Dedifferentiated amniotic fluid mesenchymal stem cell (primary cell): Measurements from ENCODE around the gene LRCH4.

Experiments
- DNase-seq: peaks from one replicate; pipeline ENCODE4 v3.0.0-alpha.2; 2016; ENCODE audit errors: extremely low spot score

LRCH4 gene

DNA sequence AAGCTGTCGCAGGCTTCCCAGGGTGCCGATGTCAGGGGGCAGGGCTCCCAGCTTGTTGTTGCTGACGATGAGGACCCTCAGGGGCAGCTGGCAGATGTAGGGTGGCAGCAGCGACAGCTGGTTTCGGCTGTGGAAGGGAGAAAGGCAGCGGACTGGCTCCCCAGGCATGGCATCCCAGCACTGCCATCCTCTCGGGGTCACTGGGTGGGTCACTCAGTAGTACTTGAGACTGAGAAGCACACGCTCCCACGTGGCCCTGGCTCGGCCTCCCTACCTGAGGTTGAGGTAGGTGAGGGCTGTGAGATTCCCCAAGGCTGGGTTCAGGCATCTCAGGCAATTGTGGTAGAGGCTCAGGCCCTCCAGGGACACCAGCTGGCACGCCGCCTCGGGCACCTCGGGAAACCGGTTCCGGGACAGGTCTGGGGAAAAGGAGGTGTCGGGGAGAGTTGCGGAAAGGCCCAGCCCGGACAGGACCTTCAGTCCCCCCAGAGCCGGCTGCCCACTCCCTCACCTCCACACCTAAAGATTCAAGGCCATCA lies 3.8 kb downstream of the LRCH4 start:
- DNase-seq: no peak

- DNase-seq: no peak
Observed at GRCh38 chr7:100580466-100581283, 5.3 kb downstream of the LRCH4 start.

- no peak for DNase-seq
Observed at GRCh38 chr7:100578246-100579183, 7.4 kb downstream of the LRCH4 start.

DNA sequence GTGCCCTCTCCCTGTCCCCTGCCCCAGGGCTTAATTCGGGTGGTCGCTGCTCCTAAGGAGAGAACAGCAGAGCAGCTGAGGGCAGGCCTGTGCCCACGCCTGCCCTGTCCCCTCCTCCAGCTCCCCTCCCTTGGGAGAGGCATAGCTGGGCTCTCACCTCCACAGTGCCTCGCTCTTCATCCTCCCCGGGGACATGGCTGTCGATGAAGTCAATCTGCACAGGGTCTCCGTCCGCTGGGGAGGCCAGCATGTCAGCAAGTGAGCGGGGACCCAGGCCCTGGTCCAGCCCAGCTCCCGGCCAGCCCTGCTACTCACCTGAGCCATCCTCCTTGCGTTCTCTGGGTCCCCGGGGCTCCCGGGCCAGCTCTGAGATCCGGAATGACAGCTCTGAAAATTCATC lies 8.4 kb downstream of the LRCH4 start:
- no peak for DNase-seq

DNA sequence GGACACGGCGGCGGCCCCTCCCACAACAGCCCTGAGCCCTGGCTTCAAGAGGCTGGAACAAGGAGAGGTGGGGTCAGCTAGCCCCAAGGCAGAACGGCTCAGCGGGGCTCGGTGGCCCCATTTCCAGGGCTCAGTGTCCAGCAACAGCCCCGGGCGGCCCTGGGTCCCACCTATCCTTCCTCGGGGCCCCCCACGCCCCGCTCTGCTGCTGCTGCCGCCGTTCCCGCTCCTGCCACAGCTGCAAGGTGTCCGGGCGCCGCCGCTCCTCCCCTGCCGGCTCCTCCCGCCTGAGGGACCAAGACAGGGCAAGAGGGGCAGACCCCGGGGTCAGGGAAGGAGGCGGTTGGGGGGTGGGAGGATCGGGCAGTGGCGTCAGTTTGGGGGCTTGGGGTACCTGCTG lies 8.8 kb downstream of the LRCH4 start:
- DNase-seq: no peak

DNA sequence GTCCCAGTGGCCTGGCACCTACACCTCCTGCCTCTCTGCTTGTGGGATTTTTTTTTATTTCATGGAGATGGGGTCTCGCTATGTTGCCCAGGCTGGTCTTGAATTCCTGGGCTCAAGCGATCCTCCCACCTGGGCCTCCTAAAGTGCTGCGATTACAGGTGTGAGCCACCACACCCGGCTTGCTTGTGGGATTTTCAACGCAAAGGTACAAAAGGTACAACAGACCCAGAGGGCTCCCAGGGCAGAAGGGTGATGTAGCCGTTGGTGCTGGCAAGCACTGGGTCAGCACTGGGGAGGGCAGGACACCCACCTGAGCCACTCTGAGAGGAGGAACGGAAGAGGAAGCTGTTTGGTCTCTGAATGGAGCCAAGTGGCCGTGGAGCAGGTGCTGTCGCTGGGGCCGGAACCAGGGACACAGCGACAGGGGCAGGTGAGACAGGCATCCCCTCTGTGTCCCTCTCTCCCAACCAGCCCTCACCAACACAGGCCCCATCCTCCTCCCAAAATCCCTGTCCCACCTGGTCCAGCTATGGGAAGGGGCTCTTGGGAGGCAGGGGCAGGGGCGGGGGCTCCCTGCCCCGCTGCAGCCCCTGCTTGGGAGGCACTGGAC lies 9.4 kb downstream of the LRCH4 start:
- no peak for DNase-seq

DNA sequence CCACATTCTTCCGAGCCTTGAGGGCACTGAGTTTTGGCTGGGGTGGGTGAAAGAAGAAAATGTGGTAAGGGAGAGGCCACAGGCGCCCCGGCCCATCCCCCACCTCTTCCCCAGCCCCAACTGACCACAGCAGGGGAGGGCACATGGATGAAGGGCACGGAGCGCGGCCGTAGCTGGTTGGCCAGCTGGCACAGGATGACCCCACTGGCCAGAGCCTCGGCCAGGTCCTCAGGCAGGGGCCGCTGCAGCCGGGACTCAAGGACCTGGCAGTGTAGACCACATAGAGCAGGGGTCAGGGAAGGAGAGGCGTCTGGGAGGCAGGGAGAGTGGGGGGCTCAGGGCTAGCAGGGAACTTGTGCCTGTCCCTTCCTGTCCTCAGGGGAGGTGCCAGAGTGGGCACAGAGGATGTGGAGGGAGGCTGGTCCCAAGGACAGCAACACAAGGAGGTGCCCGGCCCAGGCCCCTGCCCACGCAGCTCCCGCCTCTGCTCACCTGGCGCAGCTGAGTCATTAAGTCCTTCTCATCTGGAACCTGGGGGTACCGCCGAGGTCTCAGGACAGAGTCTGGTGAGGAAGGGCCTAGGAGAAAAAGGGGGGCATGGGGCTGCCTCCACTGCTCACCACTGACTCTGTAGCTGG lies 10.1 kb downstream of the LRCH4 start:
- no peak for DNase-seq

DNA sequence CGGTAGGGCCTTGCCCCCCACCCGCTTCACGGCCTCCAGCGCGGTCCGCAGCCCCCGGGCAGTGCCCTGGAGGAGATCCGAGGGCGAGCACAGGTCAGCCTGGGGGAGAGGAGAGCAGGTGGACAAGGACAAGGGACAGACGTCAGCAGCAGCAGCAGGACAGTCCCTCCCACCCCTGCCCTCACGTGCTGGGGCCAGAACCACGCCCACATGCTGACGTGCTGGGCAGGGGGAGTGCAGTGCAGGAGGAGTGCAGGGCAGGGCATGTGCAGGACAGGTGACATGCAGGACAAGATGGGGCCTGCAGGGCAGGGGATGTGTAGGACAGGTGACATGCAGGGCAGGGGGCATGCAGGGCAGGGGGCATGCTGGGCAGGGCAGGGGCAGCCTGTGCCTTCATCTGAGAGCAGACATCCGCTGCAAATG lies 10.7 kb downstream of the LRCH4 start:
- no peak for DNase-seq

DNA sequence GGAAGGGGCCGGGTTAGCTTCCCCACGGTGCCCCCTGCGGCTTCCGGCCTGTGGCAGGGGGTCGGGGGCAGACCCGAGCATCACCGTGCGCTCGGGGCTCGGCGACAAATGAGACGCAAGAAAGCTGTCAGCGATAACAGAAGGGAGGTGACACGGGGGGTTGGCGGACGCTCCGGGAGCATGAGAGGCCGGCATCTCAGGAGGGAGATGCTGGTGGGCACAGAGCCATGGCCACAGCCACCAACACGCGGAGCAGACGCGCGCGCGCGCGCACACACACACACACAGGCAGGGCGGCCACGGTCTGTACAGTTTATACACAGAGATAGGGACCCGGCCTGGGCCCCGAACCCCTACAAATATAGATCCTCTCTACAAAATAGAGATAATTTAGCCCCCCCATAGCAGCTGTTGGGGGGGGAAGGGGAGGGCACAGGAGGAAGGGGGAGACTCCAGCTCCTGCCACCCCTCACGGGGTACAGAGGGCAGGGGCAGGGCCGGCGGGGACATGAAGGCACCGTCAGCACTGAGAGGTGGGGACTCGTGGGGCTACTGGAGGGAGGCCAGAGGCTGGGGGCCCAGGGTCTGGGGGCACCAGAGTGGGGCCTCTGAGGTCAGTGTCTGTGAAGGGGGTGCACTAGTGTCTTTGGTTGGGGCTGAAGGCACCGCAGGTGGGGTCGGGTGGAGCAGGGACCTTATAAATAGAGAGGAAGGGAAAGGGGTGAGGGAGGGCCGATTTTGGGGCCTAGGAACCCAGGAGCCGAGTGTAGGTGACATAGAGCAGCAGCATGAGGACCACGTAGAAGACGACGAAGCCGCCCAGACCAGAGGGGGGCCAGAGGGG lies 11.3 kb downstream of the LRCH4 start:
- no peak for DNase-seq

GRCh38 chr7:100573691-100574361 lies 12.1 kb downstream of the LRCH4 start, which contains the start of gene SAP25:
SAP25 (minus strand) TSS chr7:100573900; CDS start chr7:100573742, 158 bp downstream.
- DNase-seq: no peak

DNA sequence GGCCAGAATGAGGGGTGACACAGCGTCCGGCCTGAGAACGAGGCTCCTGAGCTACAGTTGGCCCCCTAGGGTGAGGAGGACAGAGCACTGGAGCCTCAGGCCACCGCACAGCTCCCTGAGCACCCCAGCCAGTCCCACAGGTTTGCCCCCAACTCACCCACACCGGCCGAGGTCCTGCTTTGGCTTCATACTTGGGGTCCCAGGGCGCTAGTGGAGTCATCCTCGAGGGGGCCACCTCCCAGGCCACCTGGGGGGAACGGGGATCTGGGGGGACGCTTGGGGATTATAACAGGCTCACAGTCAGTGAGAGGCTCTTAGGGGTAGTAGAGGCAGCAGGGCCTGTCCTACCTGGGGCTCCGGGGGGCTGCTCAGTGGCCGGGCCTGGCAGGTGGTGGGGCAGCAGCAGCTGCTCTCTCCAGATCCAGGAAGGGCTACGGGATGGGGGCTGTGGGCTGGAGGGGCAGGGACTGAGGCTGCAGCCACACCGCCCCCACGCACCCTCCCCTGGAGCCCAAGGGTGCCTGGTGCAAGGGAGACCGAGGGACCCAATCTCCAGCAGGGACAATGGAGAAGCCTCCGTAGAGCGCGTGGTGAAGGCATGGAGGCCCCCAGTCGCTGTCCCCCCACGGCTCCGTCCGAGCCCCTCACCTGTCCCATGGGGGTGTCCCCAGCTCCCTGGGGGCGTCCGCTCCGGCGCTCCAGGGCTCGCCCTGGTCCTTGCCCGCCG lies 12.8 kb downstream of the LRCH4 start:
- DNase-seq: no peak

DNA sequence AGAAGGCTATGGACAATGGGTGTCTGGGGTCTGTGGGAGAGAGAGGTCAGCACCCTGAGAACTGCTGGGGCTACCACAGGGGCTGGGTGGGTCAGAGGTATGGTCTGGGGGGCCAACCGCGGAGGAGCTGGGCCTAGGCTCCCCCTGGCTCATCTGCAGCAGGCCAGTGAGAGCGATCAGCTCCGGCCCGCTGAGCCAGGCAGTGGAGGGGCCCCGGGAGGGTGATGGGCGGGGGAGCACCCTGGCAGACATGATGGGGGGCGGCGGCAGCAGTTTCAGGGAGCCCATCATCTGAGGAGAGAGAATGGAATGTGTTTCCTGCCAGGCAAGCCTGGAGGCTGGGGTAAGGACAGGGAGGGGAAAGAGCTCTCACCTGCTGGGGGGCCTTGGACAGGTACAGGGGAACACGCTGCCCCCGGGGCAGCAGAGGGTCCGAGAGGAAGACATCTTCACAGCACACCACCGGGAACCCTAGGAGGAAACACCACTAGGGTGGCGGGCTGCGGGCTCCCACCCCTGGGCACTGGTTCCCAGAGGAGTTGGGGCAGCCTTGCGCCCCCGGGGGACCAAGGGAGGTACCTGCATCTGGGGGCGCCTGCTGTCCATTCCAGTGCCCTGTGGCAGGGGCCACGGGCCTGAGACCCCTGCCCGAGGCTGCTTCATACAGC lies 13.5 kb downstream of the LRCH4 start:
- no peak for DNase-seq

- no peak for DNase-seq
Observed at GRCh38 chr7:100571829-100572116, 14.2 kb downstream of the LRCH4 start.

DNA sequence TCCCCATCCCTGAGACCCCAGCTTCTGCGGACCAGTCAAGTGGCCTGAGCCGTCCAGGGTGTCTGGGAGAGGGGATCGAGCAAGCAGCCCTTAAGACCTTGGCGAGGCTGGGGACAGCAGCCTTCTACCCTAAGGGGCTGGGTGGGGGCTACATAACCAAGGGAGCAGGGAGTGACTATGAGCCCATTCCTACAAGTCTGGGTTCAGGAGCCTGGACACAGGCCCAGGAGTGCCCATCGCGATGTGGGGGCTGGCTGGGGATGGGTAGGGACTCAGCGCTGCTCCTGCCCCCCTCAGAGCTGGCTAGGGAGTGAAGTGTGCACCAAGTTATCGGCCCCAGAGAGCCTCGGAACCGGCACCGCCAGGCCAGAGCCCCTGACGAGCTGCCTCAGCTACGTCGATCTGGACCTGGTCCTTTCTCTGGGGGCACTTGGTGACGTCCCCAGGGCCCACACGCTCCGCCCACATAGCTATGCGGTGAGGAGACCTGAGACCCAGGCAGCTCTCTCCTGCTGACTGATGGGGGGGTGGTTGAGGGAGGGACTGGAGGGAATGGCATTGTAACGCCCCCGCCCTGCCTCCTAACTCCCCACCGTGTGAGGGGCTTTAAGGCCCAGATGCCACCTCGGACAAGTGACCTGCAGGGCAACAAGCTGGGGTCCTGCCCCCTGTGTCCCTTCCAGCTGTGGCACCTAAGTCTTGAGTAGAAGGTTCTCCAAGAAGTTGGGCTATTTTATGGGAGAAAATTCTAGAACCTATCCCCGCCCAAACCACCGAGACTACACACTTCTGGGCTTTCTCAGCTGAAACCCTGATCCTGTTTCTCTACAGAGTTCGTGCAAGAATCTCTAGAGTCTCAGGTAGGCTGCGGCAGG lies 14.7 kb downstream of the LRCH4 start:
- no peak for DNase-seq

DNA sequence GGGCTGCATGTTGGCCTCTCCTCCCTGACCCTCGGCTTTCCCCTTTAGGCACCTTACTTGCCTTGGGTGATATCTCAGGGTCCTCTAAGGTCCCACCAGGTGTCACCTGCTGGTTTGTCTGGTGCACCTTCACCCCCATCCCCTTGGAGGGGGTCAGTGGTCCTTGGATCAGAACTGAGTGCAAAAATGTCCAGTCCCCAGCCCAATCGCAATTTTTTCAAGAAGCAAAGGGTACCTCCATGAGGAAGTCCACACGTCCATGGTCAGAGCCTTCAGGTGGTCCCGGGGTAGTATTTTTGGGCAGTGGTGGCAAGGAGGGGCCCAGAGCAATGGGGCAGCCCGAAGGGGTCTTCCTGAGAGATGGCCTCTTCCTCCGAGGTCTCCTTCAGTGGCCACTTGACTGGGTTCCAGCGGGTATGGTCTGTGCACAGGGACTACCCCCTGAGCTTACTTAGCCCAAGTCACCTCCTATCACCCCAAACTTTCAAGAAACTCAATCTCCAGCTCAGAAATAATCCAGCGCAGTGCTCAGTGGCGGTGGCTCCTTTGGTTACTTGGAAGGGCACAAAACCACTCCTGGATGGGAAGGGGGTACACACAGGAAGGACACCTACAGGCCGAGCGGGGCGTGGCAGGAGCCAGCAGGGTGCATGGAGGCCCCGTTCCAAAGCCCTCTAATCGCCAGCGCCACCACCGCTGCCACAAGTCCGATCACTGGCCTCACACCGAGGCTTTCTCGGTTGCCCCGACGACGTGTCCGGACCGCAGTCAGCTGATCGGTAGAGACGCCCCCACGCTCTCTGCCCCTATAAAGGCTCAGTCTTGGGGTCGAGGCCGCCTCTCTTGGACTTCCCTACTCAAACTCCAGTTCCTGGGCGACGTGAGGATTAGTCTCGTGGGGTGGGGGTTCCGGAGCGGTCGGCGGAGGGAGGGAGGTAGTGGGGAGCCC lies 16.8 kb downstream of the LRCH4 start:
- no peak for DNase-seq

DNA sequence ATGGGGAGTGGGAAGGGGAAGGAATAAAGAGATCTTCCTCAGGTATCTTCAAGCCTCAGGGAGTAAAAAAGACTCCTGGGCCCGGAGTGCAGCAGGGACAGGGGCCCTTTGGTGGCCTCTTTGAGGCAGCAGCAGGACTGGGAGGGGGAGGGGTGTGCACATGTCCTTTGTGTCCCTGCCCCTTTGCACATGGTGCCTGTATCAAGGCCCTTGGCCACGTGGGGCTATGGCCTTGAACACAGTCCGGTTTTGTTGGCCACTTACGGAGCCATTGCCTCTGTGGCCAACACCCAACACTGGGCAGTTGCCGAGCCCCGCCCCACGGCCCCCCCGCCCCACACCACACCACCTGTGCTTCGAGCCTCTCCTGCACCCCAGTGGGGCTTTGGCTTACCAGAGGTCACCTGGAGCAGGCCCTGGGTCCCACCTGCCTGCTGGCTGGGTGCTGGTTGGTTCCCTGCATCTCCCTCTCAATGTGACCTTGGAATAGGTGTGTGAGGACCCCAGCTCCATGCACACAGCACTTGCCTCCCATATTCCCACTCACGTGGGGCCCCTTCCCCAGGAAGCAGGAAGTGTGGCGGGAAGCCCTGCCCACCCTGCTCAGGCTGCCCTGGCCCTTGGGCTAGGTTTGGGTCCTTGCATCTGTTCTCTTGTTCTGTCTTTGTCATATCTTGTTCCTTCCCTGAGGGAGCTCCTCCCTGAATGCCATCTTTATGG lies 17.6 kb downstream of the LRCH4 start:
- no peak for DNase-seq
